IMR-90 (cell line): ENCODE results near the gene APOC4. TPM values are rescaled to one million over a fixed set of nuclear protein-coding genes. Genes with fewer than 3 reads are reported as not detected.
"Not testable (repeated sequence)": the region's sequence is repeated elsewhere in the genome, so short reads cannot be mapped to it uniquely, and the experiment has no call there.

Source experiments
- ATAC-seq: fragments of 200-7000 bp; cut with Tn5 transposase; 2 replicates; pipeline ENCODE4 v1.9.1; 2020; ENCODE audit warnings: low read depth, mild to moderate bottlenecking, moderate library complexity
- BruUV-seq: library from RNA; stranded (reverse); fragments of 400-500 nt; replicated peaks from 2 replicates; lab custom pipeline; 2021; lab: Mats Ljungman, UMichigan
- CTCF ChIA-PET: fragments of 300-600 bp; formaldehyde crosslinking; extraction: SDS; loops from one replicate; lab custom pipeline; 2021; ENCODE audit warnings: antibody characterized with exemption; lab: Yijun Ruan, JAX
- POLR2A ChIA-PET: fragments of 300-600 bp; sonication (Branson Sonifier 250); formaldehyde crosslinking; loops from one replicate; lab custom pipeline; 2022; ENCODE audit warnings: antibody characterized with exemption; ENCODE audit not compliant: unreplicated experiment; lab: Charles Lee
- DNase-seq: peaks from one replicate; pipeline ENCODE4 v3.0.0; 2013
- H2AFZ ChIP-seq: replicated peaks from 2 replicates; pipeline ENCODE3; 2013; ENCODE audit warnings: low read length, mild to moderate bottlenecking; ENCODE audit not compliant: poor library complexity
- H2AK5ac ChIP-seq: 2 replicates; pipeline ENCODE4 v1.6.1; 2013; ENCODE audit warnings: low read depth, low read length, inconsistent platforms
- H2AK9ac ChIP-seq: replicated peaks from 2 replicates; pipeline ENCODE3; 2013; ENCODE audit warnings: mild to moderate bottlenecking, low read depth, low read length, moderate library complexity; ENCODE audit not compliant: poor library complexity
- H2BK120ac ChIP-seq: 2 replicates; pipeline ENCODE4 v1.6.1; 2013; ENCODE audit warnings: low read depth, low read length, inconsistent platforms
- H2BK15ac ChIP-seq: 3 replicates; pipeline ENCODE4 v1.6.1; 2013; ENCODE audit warnings: low read depth, low read length, inconsistent platforms
- H2BK20ac ChIP-seq: 2 replicates; pipeline ENCODE4 v1.6.1; 2013; ENCODE audit warnings: low read depth, mild to moderate bottlenecking, inconsistent platforms, low read length, moderate library complexity
- H2BK5ac ChIP-seq: 2 replicates; pipeline ENCODE4 v1.6.1; 2013; ENCODE audit warnings: mild to moderate bottlenecking, low read depth, low read length, inconsistent platforms; ENCODE audit not compliant: poor library complexity, severe bottlenecking
- H3K14ac ChIP-seq: replicated peaks from 2 replicates; pipeline ENCODE4 v1.6.1; 2013; ENCODE audit warnings: low read depth, low read length, inconsistent platforms
- H3K18ac ChIP-seq: 2 replicates; pipeline ENCODE4 v1.6.1; 2013; ENCODE audit warnings: low read depth, low read length, control low read depth
- H3K23ac ChIP-seq: 2 replicates; pipeline ENCODE4 v1.6.1; 2013; ENCODE audit warnings: low read depth, low read length, inconsistent platforms
- H3K27ac ChIP-seq: 2 replicates; pipeline ENCODE4 v1.5.1; 2013; ENCODE audit warnings: mild to moderate bottlenecking, control low read depth, low read length; ENCODE audit not compliant: insufficient read depth
- H3K27me3 ChIP-seq: 2 replicates; pipeline ENCODE4 v1.6.1; 2013; ENCODE audit warnings: low read length; ENCODE audit not compliant: control insufficient read depth, insufficient read depth
- H3K36me3 ChIP-seq: 2 replicates; pipeline ENCODE4 v1.6.1; 2013; ENCODE audit warnings: low read length, mixed read lengths; ENCODE audit not compliant: control insufficient read depth, insufficient read depth
- H3K4ac ChIP-seq: 2 replicates; pipeline ENCODE4 v1.6.1; 2013; ENCODE audit warnings: low read depth, low read length, inconsistent platforms
- H3K4me1 ChIP-seq: 2 replicates; pipeline ENCODE4 v1.6.1; 2013; ENCODE audit warnings: low read length, mixed read lengths; ENCODE audit not compliant: control insufficient read depth, insufficient read depth
- H3K4me2 ChIP-seq: 2 replicates; pipeline ENCODE4 v1.6.1; 2013; ENCODE audit warnings: low read depth, mild to moderate bottlenecking, control low read depth, low read length, moderate library complexity
- H3K4me3 ChIP-seq: 2 replicates; pipeline ENCODE4 v1.5.1; 2013; ENCODE audit warnings: low read depth, mild to moderate bottlenecking, control low read depth, low read length, moderate library complexity; ENCODE audit not compliant: insufficient read depth
- H3K56ac ChIP-seq: 2 replicates; pipeline ENCODE4 v1.6.1; 2013; ENCODE audit warnings: low read length, inconsistent platforms; ENCODE audit not compliant: insufficient read depth; ENCODE audit errors: extremely low read depth
- H3K79me1 ChIP-seq, 2 experiments: 2 replicates each; pipeline ENCODE4 v1.6.1; 2013; ENCODE audit warnings: low read length in 2 of 2, inconsistent platforms in 1 of 2, low read depth in 1 of 2
- H3K9ac ChIP-seq: 2 replicates; pipeline ENCODE4 v1.6.1; 2013; ENCODE audit warnings: low read depth, low read length, control low read depth
- H3K9me1 ChIP-seq: 2 replicates; pipeline ENCODE4 v1.6.1; 2013; ENCODE audit warnings: low read length, inconsistent platforms; ENCODE audit not compliant: insufficient read depth
- H3K9me3 ChIP-seq: 2 replicates; pipeline ENCODE4 v1.6.1; 2013; ENCODE audit warnings: low read length; ENCODE audit not compliant: control insufficient read depth, insufficient read depth
- H4K20me1 ChIP-seq: 2 replicates; pipeline ENCODE4 v1.6.1; 2013; ENCODE audit warnings: low read length, inconsistent platforms; ENCODE audit not compliant: insufficient read depth
- H4K5ac ChIP-seq: 2 replicates; pipeline ENCODE4 v1.6.1; 2013; ENCODE audit warnings: mild to moderate bottlenecking, low read depth, low read length, control low read depth
- H4K8ac ChIP-seq, 2 experiments: 2 replicates each; pipeline ENCODE4 v1.6.1; 2013; ENCODE audit warnings: low read depth in 2 of 2, low read length in 2 of 2, control low read depth in 1 of 2, inconsistent platforms in 1 of 2
- H4K91ac ChIP-seq: 2 replicates; pipeline ENCODE4 v1.6.1; 2013; ENCODE audit warnings: low read depth, low read length, inconsistent platforms; ENCODE audit not compliant: insufficient read depth
- ELK1 ChIP-seq: fragments of 150-350 bp; IDR thresholded peaks from 2 replicates; pipeline ENCODE4 v1.6.1; 2016; ENCODE audit warnings: low read depth, mild to moderate bottlenecking, low read length, moderate library complexity, borderline replicate concordance
- WGBS, 2 experiments: methylation state at CpG; one replicate each; pipeline versions ENCODE4 v1.1.5 to v1.1.7; 2013; ENCODE audit warnings: missing lambda C conversion rate in 2 of 2; ENCODE audit not compliant: insufficient read length in 1 of 2; ENCODE audit errors: extremely low coverage in 2 of 2; 5-methylcytosine and 5-hydroxymethylcytosine counted together
- dilution Hi-C: fragments of 300-500 bp; cut with HindIII; formaldehyde crosslinking; loops from one replicate; pipeline ENCODE4 v1.14.3; 2018; ENCODE audit warnings: low sequenced_read_pairs; ENCODE audit not compliant: unreplicated experiment
- in situ Hi-C: fragments of 300-500 bp; cut with MboI; formaldehyde crosslinking; loops from 3 replicates; pipeline ENCODE4 v1.14.3; 2019; ENCODE audit warnings: low sequenced_read_pairs, inconsistent platforms, mixed read lengths
- intact Hi-C: fragments of 100-400 bp; cut with micrococcal nuclease; formaldehyde crosslinking; loops from 2 replicates; pipeline ENCODE4 v1.10.0; 2022
- polyA plus RNA-seq, 3 experiments: library from polyadenylated mRNA; depleted of rRNA; stranded (reverse); fragments of >200 nt; gene quantifications; 2 replicates each; pipeline ENCODE4 v1.2.3, GENCODE V29; 2012; ENCODE audit warnings: low replicate concordance in 1 of 3
- total RNA-seq: library from RNA; depleted of rRNA; stranded (reverse); fragments of >200 nt; gene quantifications from 2 replicates; pipeline ENCODE4 v1.2.3, GENCODE V29; 2012

APOC4 gene
- total and polyA plus RNA-seq, 2 of the 4 experiments (the other 2 are of a cell fraction) = not detected

GRCh38 chr19:44925114-44925891 lies 16.7 kb upstream of the APOC4 start (continued):
- TF ChIP-seq ELK1 = no peak

GRCh38 chr19:44926245-44927077 lies 15.6 kb upstream of the APOC4 start:
- H2AK5ac ChIP-seq = peak overlapping the region; percentile 70; the same call in 1 of the 2 replicates
- H3K9ac ChIP-seq, BruUV-seq, H3K14ac ChIP-seq, H3K4me3 ChIP-seq, POLR2A ChIA-PET, H3K36me3 ChIP-seq, H4K8ac ChIP-seq, H2BK15ac ChIP-seq, H3K4ac ChIP-seq, H3K79me1 ChIP-seq, dilution Hi-C loops, H2BK120ac ChIP-seq, H3K23ac ChIP-seq, H2AK9ac ChIP-seq, H3K4me2 ChIP-seq, in situ Hi-C loops, H4K91ac ChIP-seq, CTCF ChIA-PET, H3K9me3 ChIP-seq, H3K27ac ChIP-seq, H4K20me1 ChIP-seq, H3K9me1 ChIP-seq, H3K56ac ChIP-seq, DNase-seq, H2BK5ac ChIP-seq, intact Hi-C loops, H3K27me3 ChIP-seq: not testable (repeated sequence)
- peak; percentile 2; the same call in 1 of the 2 replicates for ATAC-seq
- 96% methylated on average over 4 of the region's 19 CpGs; no CpG with 5 or more reads in 1 of the 2 experiments for WGBS, 2 experiments
- H2AFZ ChIP-seq = peak overlapping the region; percentile 69
- H2BK20ac ChIP-seq = peak overlapping the region; percentile 34; the same call in 1 of the 2 replicates
- H4K5ac ChIP-seq = peak overlapping the region; percentile 16; the same call in 1 of the 2 replicates
- peak overlapping the region; percentile 5; the same call in 1 of the 2 replicates for H3K18ac ChIP-seq
- H3K4me1 ChIP-seq = peaks cover 23% of the 10 kb centered on the region
